ENCODE measurements around the gene MGRN1.

MGRN1 gene

GRCh38 chr16:4713663-4714501, 89.3 kb downstream of the MGRN1 start:
- TF ChIP-seq MAX (IDR thresholded peaks at IDR 0.05): no peak
- TF ChIP-seq FOXM1 (IDR thresholded peaks at IDR 0.05; ENCODE audit: borderline replicate concordance, low read depth): no peak
- no peak for TF ChIP-seq ZBTB7A (IDR thresholded peaks at IDR 0.05; ENCODE audit: low read depth)
- no peak for TF ChIP-seq TAF1 (IDR thresholded peaks at IDR 0.05; ENCODE audit: low read depth)
- TF ChIP-seq EP300 (IDR thresholded peaks at IDR 0.05; ENCODE audit: borderline replicate concordance): no peak
- TF ChIP-seq REST (IDR thresholded peaks at IDR 0.05; ENCODE audit: low read depth): no peak
- TF ChIP-seq TEAD4 (IDR thresholded peaks at IDR 0.05): no peak
- no peak for TF ChIP-seq EGR1 (IDR thresholded peaks at IDR 0.05)

GRCh38 chr16:4714996-4715395, 90.4 kb downstream of the MGRN1 start:
- TF ChIP-seq CEBPB (IDR thresholded peaks at IDR 0.05): no peak
- TF ChIP-seq REST (IDR thresholded peaks at IDR 0.05; ENCODE audit: low read depth): no peak
- no peak for TF ChIP-seq CREB1 (IDR thresholded peaks at IDR 0.05; ENCODE audit: low read depth)
- TF ChIP-seq RAD21 (IDR thresholded peaks at IDR 0.05; ENCODE audit: low read depth): no peak
- TF ChIP-seq EGR1 (IDR thresholded peaks at IDR 0.05): no peak
- TF ChIP-seq USF1 (IDR thresholded peaks at IDR 0.05): no peak
- TF ChIP-seq FOXM1 (IDR thresholded peaks at IDR 0.05; ENCODE audit: borderline replicate concordance, low read depth): no peak
- no peak for TF ChIP-seq TAF1 (IDR thresholded peaks at IDR 0.05; ENCODE audit: low read depth)
- no peak for TF ChIP-seq YY1 (IDR thresholded peaks at IDR 0.05; ENCODE audit: low read depth)
- TF ChIP-seq TEAD4 (IDR thresholded peaks at IDR 0.05): no peak
- no peak for TF ChIP-seq MAX (IDR thresholded peaks at IDR 0.05)
- TF ChIP-seq EP300 (IDR thresholded peaks at IDR 0.05; ENCODE audit: borderline replicate concordance): no peak
- TF ChIP-seq NFIC (IDR thresholded peaks at IDR 0.05): no peak
- TF ChIP-seq ZBTB7A (IDR thresholded peaks at IDR 0.05; ENCODE audit: low read depth): no peak
- TF ChIP-seq TCF12 (IDR thresholded peaks at IDR 0.05; ENCODE audit: low read depth): no peak

- no peak for TF ChIP-seq FOXM1 (IDR thresholded peaks at IDR 0.05; ENCODE audit: borderline replicate concordance, low read depth)
- TF ChIP-seq TEAD4 (IDR thresholded peaks at IDR 0.05): no peak
- no peak for TF ChIP-seq YY1 (IDR thresholded peaks at IDR 0.05; ENCODE audit: low read depth)
- no peak for TF ChIP-seq CREB1 (IDR thresholded peaks at IDR 0.05; ENCODE audit: low read depth)
These were observed 93.8 kb downstream of the MGRN1 start for GRCh38 chr16:4718466-4718865.

GRCh38 chr16:4723071-4723767, 98.6 kb downstream of the MGRN1 start:
- TF ChIP-seq TEAD4 (IDR thresholded peaks at IDR 0.05) (no peak), FOXM1 (IDR thresholded peaks at IDR 0.05; ENCODE audit: borderline replicate concordance, low read depth) (no peak), CREB1 (IDR thresholded peaks at IDR 0.05; ENCODE audit: low read depth) (no peak), EGR1 (IDR thresholded peaks at IDR 0.05) (no peak), NFIC (IDR thresholded peaks at IDR 0.05) (no peak), USF1 (IDR thresholded peaks at IDR 0.05) (no peak), EP300 (IDR thresholded peaks at IDR 0.05; ENCODE audit: borderline replicate concordance) (no peak), TCF12 (IDR thresholded peaks at IDR 0.05; ENCODE audit: low read depth) (no peak), YY1 (IDR thresholded peaks at IDR 0.05; ENCODE audit: low read depth) (no peak), MAX (IDR thresholded peaks at IDR 0.05) (no peak), CEBPB (IDR thresholded peaks at IDR 0.05) (no peak)

GRCh38 chr16:4724661-4725270, 100.1 kb downstream of the MGRN1 start:
- TF ChIP-seq NFIC (IDR thresholded peaks at IDR 0.05) (no peak), REST (IDR thresholded peaks at IDR 0.05; ENCODE audit: low read depth) (no peak), MAX (IDR thresholded peaks at IDR 0.05) (no peak), YY1 (IDR thresholded peaks at IDR 0.05; ENCODE audit: low read depth) (no peak), EGR1 (IDR thresholded peaks at IDR 0.05) (no peak), CEBPB (IDR thresholded peaks at IDR 0.05) (no peak), RAD21 (IDR thresholded peaks at IDR 0.05; ENCODE audit: low read depth) (no peak), TCF12 (IDR thresholded peaks at IDR 0.05; ENCODE audit: low read depth) (no peak), TEAD4 (IDR thresholded peaks at IDR 0.05) (no peak), FOXM1 (IDR thresholded peaks at IDR 0.05; ENCODE audit: borderline replicate concordance, low read depth) (no peak), CREB1 (IDR thresholded peaks at IDR 0.05; ENCODE audit: low read depth) (no peak), USF1 (IDR thresholded peaks at IDR 0.05) (no peak), ZBTB7A (IDR thresholded peaks at IDR 0.05; ENCODE audit: low read depth) (no peak), TAF1 (IDR thresholded peaks at IDR 0.05; ENCODE audit: low read depth) (no peak), EP300 (IDR thresholded peaks at IDR 0.05; ENCODE audit: borderline replicate concordance) (no peak)

Measured in Ishikawa (cell line).